Measurements from ENCODE around the gene PSMB3.
A peak's percentile ranks its signal among the peaks of the same experiment; 100 is the strongest.

The PSMB3 gene

DNA sequence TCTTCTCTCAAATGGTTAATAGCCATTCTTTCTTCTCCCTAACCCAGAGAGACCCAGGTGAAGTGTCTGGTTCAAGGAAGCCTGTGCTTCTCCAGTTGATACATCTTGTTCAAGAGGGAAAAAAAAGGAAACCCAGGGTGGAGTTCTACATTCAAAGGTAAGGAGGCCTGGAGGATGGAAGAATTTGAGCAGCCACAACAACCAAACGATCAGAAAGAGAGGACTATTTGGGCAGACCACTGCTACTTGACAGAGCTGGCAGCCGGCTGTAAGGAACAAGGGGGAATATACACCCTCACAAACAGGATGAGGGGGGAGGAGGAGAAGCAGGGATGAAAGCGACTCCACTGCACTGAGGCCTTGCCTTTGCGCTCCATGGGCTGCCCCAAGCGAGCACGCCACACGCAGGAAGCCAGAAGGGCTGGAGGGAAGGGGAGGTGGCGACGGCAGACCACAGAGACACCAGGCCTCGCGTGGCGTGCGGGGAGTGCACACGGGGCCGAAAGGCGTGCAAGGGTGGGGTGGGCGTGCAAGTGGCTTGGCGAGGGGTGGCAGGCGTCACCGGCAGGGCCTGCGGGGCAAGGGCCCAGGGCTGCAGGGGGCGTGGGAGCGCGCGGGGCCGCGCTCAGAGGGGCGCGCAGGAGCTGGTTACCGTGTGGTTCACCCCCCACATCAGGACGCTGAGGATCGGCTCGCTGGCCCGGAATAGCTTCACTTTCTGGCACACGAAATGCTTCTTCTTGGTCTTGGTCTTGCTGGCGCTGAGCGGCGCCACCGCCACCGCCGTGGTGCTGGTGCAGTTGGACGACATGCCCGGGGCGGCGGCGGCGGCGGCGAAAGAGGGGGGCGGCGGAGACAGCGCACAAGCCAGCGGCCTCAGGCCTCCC is 46.3 kb downstream of the PSMB3 start:
- DNase-seq: peak; percentile 52

GRCh38 chr17:38799501-38800236 is 47.1 kb downstream of the PSMB3 start, which contains the start of gene PIP4K2B:
TSS of gene PIP4K2B (minus strand) at chr17:38799556. CDS start at chr17:38799424, 132 bp downstream.
- peak; percentile 93 for DNase-seq

DNA sequence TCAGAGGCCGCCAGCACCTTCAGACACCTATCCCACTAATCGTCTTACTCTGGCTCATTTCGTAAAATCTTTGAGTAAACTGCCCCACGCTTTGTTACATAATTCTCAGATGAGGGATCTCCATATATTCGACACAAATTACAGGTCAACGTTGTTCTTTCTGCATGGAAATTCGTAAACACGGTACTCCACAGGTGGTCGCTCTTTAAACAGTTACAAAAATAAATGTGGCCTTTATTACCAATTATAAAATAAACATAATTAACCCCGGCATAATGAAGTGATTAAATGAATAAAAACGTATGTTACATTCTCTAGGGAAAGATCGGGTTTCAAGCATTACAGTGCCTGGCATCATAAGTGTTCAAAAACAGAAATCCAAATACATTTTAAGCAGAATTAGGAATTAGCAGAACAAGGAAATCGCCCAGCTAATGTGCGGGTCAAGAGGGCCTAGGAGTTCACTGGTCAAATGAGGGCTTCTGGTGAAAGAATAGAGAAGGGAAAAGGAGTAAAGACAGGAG is 47.8 kb downstream of the PSMB3 start:
- no peak for DNase-seq

DNA sequence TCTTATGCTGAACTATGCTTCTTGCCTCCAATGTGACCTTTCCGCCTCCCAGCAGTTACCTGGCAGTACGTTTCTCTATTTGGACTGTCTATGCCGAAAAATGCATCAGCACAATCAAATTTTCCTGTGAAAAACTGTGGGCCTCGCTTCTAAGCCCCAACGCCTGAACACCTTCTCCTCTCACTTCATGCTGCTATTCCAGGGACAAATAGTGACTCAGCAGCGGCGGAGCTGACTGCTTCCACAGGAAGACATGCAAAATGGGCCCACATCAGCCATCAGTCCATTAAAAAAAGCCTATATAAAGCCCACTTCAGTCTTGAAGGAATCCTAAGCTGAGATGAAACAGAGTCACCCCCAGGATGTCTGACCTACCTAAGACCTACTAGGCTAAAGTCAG is 57.3 kb downstream of the PSMB3 start:
- no peak for DNase-seq

Measured in stimulated activated CD4-positive, alpha-beta T cell treated with anti-CD3 and anti-CD28 coated beads, Interleukin-1b, Interleukin-23, amount 100 ng/mL, for 48 hours (primary cell).